H7 (cell line): ENCODE measurements around the gene ANKRD2. TPM values are rescaled to one million over a fixed set of nuclear protein-coding genes. Genes with fewer than 3 reads are reported as not detected.
A peak's percentile ranks its signal among the peaks of the same experiment; 100 is the strongest.

Experiments used
- DNase-seq: peaks from one replicate; pipeline ENCODE4 v3.0.0; 2012
- H3K27me3 ChIP-seq: 2 replicates; pipeline ENCODE4 v1.6.0; 2011; ENCODE audit warnings: mild to moderate bottlenecking, low read length; ENCODE audit not compliant: control insufficient read depth, insufficient read depth
- H3K36me3 ChIP-seq: replicated peaks from 2 replicates; pipeline ENCODE4 v1.5.1; 2011; ENCODE audit warnings: low read length; ENCODE audit not compliant: control insufficient read depth, insufficient read depth
- H3K4me3 ChIP-seq: 2 replicates; pipeline ENCODE4 v1.5.1; 2011; ENCODE audit warnings: low read depth, mild to moderate bottlenecking, control low read depth, low read length, moderate library complexity; ENCODE audit not compliant: insufficient read depth
- total RNA-seq: library from RNA; depleted of rRNA; stranded (reverse); fragments of >200 nt; shearing (Covaris generic); gene quantifications from 2 replicates; pipeline ENCODE4 v1.2.3, GENCODE V29; 2014

The ANKRD2 gene
- total RNA-seq, 1 experiment from 2014 or later, result not detected

DNA sequence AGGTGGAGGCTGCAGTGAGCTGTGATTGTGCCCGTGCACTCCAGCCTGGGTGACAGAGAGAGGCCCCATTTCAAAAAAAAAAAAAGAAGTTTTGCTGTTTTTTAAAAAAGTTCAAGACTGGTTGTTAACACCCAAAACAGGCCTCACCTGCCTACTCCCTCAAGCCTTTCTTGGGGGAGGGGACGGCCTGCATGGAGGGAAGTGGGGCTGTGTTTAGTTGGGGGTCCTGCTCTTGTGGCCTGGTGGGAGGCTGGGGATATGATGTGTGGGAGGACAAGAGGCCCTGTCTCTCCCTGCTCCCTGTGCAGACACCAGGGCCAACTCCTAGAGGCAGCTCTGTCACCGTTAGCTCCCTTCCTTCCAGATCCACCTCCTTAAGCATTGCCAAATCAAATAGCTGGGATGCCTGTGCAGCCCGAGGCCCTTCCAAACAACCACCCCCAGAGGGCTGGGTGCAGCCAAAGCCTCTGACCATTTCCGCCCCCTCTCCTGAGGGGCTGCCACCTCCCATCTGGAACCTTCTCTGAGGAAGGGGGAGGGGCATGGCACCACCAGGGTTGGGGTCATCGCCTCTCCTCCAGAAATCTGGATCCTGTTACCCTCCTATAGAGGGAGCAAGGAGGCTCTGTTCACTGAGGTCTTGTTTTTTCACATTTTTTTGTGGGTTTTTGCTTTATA lies 32.9 kb upstream of the ANKRD2 start:
- H3K27me3 ChIP-seq, result no peaks in the 10 kb centered on the region
- no peaks in the 10 kb centered on the region for H3K36me3 ChIP-seq
- DNase-seq, result peak; percentile 84
- H3K4me3 ChIP-seq, result no peak overlapping the region

DNA sequence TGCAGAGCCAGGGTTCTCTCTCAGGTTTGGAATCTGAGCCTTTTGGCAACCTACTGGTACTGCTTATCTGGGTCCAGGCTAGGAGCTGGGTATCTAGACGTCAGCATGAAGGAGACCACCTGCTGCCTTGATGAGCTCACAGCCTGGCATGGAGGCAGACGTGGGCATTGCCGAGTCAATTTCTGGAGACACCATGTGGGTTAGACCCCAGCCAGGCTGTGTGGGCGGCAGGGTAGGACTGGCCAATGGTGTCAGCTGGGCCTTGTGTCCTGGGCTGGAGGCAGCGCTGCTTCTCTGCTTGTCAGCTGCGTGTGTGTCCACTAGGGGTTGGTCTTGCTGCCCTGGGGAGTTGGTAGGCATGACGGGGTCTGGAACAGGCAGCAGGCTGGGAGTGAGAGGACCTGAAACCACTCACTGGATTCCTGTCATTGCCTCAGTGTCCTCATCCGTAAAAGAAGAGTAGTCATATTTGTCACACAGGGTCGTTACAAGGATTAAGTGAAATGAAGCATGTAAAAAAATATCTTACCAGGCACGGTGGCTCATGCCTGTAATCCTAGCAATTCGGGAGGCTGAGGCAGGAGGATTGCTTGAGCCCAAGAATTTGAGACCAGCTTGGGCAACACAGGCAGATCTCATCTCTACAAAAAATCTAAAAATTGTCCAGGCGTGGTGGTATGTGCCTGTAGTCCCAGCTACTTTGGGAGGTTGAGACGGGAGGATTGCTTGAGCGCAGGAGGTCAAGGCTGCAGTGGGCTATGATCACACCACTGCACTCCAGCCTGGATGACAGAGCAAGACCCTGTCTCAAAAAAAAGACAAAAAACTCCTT lies 31.7 kb upstream of the ANKRD2 start:
- peak; percentile 62 for DNase-seq
- Histone ChIP-seq H3K36me3 (no peaks in the 10 kb centered on the region), H3K4me3 (no peak overlapping the region), H3K27me3 (no peaks in the 10 kb centered on the region)

DNA sequence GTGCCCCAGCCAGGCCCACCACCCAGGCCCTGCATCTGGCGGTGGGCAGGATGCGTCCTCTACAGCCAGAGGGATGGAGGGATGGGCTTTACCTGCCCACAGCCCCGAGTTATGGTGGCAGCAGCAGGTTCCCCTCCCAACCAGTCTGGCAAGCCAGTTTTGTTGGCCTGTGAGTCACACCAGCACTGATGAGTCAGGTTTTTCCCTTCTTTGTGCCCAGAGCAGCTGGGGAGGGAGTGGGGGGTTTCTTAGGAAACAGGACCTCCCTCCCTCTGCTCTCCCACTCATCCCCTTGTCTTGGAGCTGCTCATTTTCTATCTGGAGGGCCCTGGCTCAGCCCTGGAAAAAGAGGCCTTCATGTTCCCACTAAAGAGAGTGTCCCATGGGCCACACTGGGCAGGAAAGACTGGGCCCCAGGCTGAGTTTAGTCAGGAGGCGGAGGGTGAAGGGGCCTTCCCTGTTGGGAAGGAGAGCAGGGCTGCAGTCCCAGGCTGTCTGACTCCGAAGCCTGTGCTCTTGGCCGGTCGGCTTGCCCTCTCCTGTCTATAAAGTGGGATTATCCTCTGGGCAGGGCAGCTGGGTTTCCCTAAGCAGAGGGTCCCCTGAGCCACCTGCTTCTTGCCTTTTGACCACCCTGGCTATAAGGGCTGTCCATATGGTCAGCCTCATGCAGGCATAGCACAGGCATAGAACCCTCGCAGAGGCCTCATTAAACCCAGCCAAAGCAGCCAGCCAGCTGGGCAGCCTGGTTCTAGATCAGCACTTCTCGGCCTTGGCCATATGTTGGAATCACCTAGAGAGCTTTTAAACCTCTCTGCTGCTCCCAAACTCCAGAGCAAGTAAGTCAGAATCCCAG lies 30.2 kb upstream of the ANKRD2 start:
- peak; percentile 63 for DNase-seq
- Histone ChIP-seq H3K4me3 (no peak overlapping the region), H3K27me3 (no peaks in the 10 kb centered on the region), H3K36me3 (no peaks in the 10 kb centered on the region)

DNA sequence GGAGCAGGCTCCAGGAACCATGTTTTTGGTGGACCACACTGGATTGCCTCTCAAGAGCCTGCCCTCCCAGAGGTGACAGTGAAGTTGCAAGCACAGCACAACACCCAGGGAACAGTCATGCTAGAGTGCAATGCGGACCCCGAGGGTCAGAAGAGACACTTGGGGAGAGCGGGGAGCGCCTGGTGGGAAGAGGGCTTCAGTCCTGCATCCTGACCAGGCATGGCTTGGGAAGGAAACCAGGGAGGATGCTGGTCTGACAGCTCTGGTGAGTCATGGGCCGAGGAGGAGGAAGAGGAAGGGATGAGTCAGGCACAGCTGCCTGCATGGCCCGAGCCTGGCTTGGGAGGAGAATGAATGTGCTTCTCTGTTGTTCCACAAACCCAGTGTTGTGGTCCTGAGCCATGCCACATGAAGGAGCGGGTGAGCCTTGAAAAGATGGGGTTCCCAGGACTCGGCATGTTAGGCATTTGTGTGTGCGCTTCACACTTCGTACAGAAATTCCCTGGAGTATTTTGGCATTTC lies 29.5 kb upstream of the ANKRD2 start:
- no peak overlapping the region for H3K4me3 ChIP-seq
- DNase-seq, result peak; percentile 49
- H3K36me3 ChIP-seq, result no peaks in the 10 kb centered on the region
- no peaks in the 10 kb centered on the region for H3K27me3 ChIP-seq

DNA sequence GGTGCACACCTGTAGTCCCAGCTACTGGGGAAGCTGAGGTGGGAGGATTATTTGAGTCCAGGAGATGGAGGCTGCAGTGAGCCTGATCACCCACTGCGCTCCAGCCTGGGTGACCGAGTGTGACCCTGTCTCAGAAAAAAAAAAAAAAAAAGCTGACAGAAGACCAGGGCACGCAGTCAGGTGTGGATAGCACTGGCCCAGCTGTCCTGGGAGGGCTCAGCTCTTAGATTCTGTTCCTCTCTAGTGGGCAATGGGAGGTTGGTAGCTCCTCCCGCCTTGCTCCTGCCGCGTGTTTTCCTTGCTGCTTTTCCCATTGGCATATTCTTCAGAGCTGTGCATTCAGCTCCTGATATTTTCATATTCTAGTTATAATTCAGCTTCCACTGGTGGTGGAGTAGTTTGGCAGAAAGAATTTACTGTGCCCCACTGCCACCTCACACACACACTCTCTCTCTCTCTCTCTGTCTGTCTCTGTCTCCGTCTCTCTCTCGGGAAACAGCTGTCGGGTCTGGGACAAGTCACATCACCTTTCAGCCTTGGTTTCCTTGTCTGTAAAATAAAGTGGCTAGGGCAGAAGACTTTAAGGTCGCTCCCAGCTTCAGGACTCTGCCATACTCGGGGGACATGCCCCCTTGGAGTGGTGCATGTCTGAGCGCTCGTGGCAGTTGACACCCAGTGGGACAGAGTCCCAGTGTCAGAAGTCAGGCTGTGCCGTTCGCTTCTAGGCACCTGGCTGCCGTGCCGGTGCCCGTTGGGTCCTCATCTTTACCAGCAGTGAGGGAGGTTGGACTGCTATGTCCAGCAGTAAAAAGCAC lies 25.9 kb upstream of the ANKRD2 start:
- DNase-seq, result no peak
- Histone ChIP-seq H3K36me3 (no peaks in the 10 kb centered on the region), H3K27me3 (no peaks in the 10 kb centered on the region), H3K4me3 (no peak overlapping the region)

DNA sequence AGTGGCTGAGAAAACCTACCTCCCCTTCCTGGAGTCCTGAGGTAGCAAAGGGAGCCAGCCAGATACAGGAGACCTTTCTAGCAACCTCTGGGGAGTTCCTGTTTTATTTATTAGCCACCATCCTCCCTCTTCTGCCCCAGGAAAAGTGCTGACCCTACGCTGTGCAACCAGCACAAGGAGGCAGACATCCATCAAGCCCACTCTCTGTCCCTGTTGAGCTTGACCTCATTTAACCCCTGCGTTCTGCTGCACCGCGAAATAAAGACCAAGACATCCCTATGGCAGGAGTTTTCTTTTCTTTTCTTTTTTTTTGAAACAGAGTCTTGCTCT lies 25.3 kb upstream of the ANKRD2 start:
- no peak overlapping the region for H3K4me3 ChIP-seq
- no peak for DNase-seq
- H3K36me3 ChIP-seq, result no peaks in the 10 kb centered on the region
- no peaks in the 10 kb centered on the region for H3K27me3 ChIP-seq

DNA sequence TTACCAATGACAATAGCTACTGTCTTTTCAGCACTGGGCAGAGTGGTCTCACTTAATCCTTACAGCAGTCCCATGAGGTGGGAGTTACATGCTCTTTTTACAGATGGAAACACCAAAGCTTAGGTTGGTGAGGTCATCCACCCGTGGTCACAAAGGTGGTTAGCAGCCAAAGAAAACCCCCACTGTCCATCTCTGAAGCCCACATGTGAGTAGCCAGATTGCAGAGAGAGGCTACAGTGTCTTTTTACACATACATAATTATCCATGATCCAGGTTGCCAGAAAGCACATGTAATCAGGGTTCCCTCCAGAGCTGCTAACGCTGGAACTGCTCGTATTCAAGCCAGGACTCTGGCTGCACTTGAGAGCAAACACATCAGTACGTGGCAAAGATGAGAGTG lies 24.6 kb upstream of the ANKRD2 start:
- H3K27me3 ChIP-seq, result no peaks in the 10 kb centered on the region
- no peak overlapping the region for H3K4me3 ChIP-seq
- H3K36me3 ChIP-seq, result no peaks in the 10 kb centered on the region
- DNase-seq, result no peak

DNA sequence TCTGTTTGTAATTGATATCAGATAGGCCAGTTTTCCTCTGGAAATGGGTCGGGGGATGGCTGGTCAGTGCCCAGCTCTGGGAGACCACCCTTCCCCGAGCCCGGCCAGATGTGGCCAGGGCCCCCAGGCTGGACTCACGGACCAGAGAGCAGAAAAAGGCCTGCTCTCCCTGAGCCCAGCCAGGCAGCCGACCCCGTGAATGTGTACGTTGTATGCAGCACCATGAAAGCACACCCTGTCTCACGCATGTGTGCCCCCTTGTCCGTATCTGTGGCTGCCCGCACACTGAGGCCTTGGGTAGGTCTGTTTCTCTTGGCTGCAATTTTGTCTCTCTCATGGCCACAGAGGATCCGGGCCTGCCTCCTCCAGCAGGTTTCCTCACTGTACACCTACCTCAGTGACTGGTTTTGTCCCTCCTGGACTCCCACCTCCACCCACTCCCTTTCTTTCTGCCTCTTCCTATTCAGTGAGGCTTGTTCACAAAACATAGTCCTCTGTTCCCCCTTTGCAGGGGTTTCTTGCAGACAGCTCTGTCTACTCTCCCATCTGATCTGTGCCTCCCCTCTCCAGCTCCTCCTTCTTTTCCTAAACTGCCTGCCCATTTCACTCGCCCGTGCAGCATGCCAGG lies 23.6 kb upstream of the ANKRD2 start:
- H3K36me3 ChIP-seq, result no peaks in the 10 kb centered on the region
- no peaks in the 10 kb centered on the region for H3K27me3 ChIP-seq
- DNase-seq, result no peak
- no peak overlapping the region for H3K4me3 ChIP-seq

DNA sequence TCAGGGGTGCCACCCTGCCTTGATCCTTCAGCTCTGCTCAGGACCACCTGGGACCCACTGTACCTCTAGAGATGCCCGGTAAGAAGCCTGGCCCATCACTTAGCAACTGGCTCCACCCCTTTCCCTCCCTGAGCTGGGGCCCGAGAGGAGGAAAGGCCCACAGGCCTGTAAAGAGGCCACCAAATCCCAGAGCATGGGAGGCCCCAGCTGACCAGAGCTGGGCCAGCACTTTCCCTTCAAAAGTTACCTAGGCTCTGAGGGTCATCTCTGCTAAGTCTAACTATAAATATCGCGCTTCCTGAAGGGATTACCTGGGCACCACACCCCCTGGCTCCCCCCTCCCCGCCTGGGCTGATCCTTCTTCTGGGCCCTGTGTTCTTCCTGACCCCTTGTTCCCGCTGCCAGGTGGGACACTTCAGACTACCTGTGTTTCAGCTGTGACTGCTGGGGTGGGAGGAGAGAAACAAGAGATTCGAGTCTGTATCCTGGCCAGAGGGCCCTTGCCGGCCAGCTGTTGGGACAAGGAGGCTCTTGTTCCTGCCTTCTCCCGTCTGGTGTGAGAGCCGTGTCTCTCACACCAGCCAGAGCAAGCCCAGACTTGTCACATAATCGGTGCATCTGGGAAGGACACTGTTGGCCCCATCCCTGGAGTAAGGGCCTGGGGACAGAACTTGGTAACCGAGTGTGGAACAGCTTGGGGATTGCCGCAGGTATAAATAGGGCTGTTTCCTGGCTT lies 22.8 kb upstream of the ANKRD2 start:
- Histone ChIP-seq H3K36me3 (no peaks in the 10 kb centered on the region), H3K27me3 (no peaks in the 10 kb centered on the region), H3K4me3 (no peak overlapping the region)
- peak; percentile 77 for DNase-seq

DNA sequence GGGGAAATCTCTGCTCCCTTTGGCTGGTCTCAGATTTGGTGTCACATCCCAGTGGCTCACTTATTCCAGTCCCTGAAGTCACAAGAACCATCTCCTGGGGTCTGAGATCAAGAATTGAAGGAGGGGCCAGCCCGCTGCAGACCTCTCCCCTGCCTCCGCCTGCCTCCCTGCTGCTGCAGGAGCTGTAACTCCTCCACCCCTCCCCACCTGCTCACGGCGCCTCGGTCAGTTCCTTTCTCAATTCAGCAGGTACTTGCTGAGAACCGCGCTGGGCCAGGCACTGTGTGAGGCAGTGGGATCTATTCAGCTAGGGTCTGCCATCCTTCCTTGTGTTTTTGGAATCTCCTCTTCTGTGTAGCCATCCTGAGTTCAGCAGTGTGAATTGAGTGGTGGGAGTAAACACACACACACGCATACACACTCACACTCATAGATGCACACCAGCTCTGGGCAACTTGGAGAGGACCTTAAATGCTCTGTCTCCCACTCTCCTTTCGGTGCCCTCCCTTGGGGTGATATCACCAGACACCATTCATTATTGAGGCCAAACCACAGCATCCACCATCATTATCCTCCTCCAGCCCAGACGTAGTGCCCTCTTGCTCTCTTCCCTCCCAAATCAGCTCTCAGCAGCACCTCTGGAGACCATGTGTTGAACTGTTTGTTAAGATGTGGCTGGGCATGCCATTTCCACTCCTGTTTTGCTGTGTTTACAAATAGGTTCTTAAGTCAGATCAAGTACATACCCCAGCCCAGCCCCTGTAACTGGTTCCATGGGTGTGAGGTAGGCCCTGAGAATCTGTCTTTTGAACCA lies 22.0 kb upstream of the ANKRD2 start:
- no peak overlapping the region for H3K4me3 ChIP-seq
- H3K27me3 ChIP-seq, result no peaks in the 10 kb centered on the region
- H3K36me3 ChIP-seq, result no peaks in the 10 kb centered on the region
- DNase-seq, result peak; percentile 73

DNA sequence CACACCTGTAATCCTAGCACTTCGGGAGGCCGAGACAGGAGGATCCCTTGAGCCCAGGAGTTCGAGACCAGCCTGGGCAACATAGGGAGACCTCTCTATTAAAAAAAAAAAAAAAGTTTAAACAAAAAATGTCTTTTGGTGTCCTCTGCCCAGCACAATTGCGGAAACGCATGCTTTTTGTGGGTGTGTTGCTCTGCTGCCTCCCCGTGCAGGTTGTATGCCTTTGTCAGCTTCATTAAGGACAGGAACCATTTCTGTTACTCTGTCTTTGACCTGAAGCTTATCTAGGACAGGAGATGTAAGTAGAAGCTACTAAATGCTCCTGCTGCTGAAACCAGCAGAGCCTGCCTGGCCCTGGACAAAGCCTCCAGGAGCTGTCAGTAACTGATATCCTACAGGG lies 21.3 kb upstream of the ANKRD2 start:
- Histone ChIP-seq H3K36me3 (no peaks in the 10 kb centered on the region), H3K4me3 (no peak overlapping the region), H3K27me3 (no peaks in the 10 kb centered on the region)
- DNase-seq, result no peak

DNA sequence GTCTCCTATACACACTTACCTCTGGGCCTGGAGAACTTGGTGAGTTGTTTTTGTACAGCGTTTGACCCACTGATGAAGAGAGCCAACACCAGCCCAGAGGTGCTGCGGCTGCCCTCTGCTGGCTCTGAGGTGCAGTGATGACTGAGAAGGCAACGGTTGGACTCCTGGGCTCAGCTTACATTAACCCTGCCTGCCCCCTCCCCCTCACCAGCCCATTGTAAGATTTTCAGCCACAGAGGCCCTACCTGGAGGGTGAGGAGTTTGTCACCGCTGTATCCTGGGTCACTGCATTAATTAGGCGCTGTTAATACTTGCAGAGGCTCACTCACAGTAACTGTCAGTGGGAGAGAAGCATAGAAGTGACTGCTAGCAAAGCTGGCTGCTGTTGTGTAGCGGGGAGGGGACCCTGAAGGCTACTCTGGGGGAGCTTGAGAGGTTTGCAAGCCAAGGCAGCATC lies 19.0 kb upstream of the ANKRD2 start:
- no peak overlapping the region for H3K4me3 ChIP-seq
- peak; percentile 88 for DNase-seq
- no peaks in the 10 kb centered on the region for H3K36me3 ChIP-seq
- H3K27me3 ChIP-seq, result no peaks in the 10 kb centered on the region
